WTC11 (cell line): ENCODE measurements around the gene LDLR.

Experiments
- CREB1 ChIP-seq: sonication (generic); formaldehyde crosslinking; IDR thresholded peaks from 2 replicates; pipeline ENCODE4 v1.8.0; 2023; ENCODE audit warnings: mild to moderate bottlenecking, missing genetic modification reagents
- CTCF ChIP-seq: fragments of 200-600 bp; IDR thresholded peaks from 2 replicates; pipeline ENCODE4 v1.8.0; 2022; ENCODE audit warnings: antibody characterized with exemption
- FOXP4 ChIP-seq: sonication (generic); formaldehyde crosslinking; IDR thresholded peaks from 2 replicates; pipeline ENCODE4 v1.8.0; 2022; ENCODE audit warnings: mild to moderate bottlenecking, missing genetic modification reagents
- IRF2 ChIP-seq: sonication (generic); formaldehyde crosslinking; IDR thresholded peaks from 2 replicates; pipeline ENCODE4 v1.8.0; 2022; ENCODE audit warnings: low read depth, missing genetic modification reagents, borderline replicate concordance

GRCh38 chr19:11108746-11109145 lies 19.5 kb downstream of the LDLR start:
- no peak for TF ChIP-seq CREB1 (CRISPR knock-in tag)
- no peak for TF ChIP-seq IRF2 (CRISPR knock-in tag)
- TF ChIP-seq CTCF = no peak
- no peak for TF ChIP-seq FOXP4 (CRISPR knock-in tag)
